ENCODE data around the gene M1AP.

M1AP gene

GRCh38 chr2:74525717-74526648, 122.1 kb downstream of the M1AP start, which contains the start of gene DQX1:
Gene DQX1, minus strand, starts transcription at chr2:74526231. Its CDS starts 502 bp downstream, at chr2:74525729.
- DNase-seq (ENCODE audit: low spot score) = no peak

- DNase-seq (ENCODE audit: low spot score) = no peak
Observed at GRCh38 chr2:74524955-74525716, 123.0 kb downstream of the M1AP start.

GRCh38 chr2:74524005-74524404, 124.1 kb downstream of the M1AP start:
- DNase-seq (ENCODE audit: low spot score) = no peak

GRCh38 chr2:74522516-74522915, 125.6 kb downstream of the M1AP start:
- DNase-seq (ENCODE audit: low spot score) = no peak

- no peak for DNase-seq (ENCODE audit: low spot score)
Observed at GRCh38 chr2:74516650-74517049, 131.5 kb downstream of the M1AP start.

GRCh38 chr2:74515981-74516633, 132.0 kb downstream of the M1AP start:
- peak; percentile 82 for DNase-seq (ENCODE audit: low spot score)

DNA sequence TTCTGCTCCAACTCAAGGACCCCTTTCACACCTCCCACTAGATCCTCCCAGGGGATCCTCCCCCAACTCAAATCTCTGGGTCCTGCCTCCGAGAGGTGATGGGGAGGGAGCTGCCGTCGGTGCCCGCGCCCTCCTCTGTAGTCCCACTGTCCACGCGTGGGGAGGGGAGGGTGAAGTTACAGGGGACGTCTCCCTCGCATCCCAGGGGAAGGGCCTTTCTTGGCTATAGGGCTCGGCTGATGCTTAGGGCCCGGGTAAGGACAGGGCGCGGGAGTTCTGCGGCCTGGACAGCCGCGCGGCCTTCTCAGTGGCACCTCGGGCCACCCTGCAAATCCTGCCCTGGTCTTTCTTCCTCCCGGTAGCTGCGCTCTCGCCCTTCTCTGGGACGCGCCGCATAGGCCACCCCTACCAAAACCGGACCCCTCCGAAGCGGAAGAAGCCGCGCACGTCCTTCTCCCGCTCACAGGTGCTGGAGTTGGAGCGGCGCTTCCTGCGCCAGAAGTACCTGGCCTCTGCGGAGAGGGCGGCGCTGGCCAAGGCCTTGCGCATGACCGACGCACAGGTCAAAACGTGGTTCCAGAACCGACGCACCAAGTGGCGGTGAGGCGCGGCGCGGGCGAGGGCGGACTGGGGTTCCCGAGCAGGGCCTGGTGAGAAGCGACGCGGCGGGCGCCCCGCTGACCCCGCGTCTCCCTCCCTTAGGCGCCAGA, 132.7 kb downstream of the M1AP start:
- peak; percentile 61 for DNase-seq (ENCODE audit: low spot score)

GRCh38 chr2:74514368-74515270, 133.5 kb downstream of the M1AP start, which contains the start of gene TLX2:
Gene TLX2, plus strand, starts transcription at chr2:74514450. Its CDS starts 357 bp downstream, at chr2:74514807.
- DNase-seq (ENCODE audit: low spot score) = peak; percentile 64

DNA sequence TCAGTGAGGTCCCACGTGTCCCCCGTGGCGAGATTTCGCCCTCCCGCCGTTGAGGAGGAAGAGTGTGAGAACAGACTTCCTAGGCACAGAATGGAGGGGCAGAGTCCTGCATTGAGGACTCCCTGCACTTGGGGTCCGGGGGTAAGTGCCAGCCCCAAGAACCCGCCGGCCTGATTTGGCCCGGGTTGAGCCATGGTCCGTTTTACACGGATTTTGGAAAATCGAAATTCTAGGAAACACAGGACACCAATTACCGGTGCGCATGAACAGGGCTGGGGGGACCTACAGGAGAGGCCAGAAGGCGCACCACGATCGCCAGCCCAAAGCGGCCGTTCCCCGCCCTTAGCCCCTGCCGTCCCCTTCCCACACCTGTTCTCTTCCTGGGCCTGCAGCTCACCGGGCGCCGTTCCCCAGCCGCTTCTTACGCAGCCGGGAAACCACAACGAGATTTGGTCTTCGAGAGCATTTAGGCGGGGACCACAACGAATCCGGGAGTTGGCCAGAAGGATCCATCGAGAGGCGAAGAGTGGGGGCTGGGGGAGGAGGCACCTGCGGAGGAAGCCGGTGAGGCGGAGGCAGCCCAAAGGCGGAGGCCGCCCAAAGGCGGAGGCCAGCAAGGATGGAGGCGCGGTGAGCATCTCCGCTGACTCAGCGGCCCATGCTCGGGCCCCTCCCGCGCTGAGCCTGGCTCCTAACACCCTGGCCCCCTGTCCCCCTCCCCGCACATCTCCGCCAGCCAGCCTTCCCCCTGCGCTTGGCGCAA, 134.3 kb downstream of the M1AP start:
- peak; percentile 62 for DNase-seq (ENCODE audit: low spot score)

DNA sequence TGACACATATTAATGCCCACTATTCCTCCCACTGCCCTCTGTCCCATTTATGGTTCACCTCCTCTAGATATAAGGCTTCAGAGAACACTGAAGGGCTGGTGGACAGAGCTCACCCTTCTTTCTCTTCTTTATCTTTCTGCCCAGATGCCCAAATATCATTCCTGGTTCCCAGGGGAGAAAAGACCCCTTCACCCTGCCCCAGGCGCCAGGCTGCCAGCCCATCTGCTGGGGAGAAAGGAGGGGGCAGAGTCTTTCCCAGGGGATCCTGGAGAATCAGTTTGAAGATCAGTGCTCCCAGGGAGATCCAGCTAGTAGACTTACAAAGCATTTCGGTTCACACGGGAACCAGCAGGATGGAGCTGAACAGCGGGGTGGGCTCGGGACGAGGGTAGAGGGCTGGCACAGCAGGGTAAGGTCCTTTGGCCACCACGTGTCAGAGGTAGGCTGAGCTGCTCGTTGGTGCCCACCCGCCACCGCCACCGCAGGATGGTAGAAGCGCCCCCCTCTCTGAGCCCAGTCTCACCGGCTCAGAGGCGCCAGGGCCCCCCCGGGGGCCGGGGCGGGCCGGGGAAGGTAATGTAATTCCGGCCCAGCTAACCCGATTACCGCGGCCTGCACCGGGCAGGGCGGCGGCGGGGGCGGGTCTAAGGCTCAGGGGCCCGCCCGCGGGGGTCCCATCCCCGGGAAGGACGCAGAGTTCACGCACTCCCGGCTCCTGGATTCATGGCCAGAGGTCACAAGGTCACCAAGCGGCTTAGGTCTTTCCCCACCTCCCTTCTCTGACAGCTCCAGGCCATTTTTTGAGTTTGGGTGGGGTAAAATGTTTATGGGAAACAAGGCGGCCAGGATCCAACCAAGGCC, 135.2 kb downstream of the M1AP start:
- peak; percentile 82 for DNase-seq (ENCODE audit: low spot score)

- no peak for DNase-seq (ENCODE audit: low spot score)
Observed at GRCh38 chr2:74511104-74511989, 136.8 kb downstream of the M1AP start.

DNA sequence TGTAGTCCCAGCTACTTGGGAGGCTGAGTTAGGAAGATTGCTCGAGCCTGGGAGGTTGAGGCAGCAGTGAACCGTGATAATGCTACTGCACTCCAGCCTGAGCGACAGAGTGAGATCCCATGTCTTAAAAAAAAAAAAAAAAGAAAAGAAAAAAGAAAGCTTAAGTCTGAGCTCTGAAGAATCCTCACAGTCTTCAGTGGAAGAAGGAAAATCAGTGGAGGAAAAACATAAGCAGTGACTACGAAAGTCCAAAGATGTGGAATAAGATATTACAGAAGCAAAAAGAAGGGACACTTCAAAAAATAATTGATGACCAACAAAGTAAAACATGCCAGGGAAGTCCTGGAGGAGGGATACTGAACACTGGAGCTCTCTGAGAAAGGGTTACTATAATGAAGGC, 137.9 kb downstream of the M1AP start:
- DNase-seq (ENCODE audit: low spot score) = no peak

DNA sequence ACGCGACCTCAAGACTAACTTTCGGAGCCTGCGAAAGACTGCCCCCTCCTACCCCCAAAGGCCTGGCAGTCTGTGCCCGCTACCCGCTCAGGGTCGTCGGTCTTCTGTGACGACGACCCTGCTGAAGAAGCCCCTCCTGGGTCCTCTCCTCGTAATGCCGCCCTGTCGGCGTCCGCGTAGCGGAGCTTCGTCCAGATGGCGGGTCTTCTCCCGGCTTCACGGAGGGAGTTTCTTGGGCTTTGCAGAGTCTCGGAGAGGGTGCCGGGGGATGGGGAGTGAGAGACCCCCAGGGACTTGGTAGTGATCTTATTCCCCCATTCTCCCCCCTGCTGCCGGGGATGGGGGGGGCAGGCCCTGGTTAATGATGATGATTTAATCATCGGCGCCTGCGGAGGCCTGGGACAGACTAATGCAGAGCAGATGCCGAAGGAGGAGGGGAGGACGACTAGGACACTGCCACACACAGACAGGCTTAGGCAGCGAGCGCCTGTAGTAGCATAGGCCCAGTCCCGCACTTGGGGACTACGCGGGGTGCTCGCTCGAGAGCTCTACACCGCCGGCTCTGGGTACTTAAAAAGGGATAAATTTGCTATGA, 140.1 kb downstream of the M1AP start:
- no peak for DNase-seq (ENCODE audit: low spot score)
